ENCODE measurements around the gene VAPB.

Gene VAPB

GRCh38 chr20:58377017-58377416, 12.0 kb upstream of the VAPB start:
- in situ Hi-C loops (cut with HindIII; ENCODE audit: low sequenced_read_pairs): no loop called here

- in situ Hi-C loops (cut with HindIII; ENCODE audit: low sequenced_read_pairs): no loop called here
Observed at GRCh38 chr20:58377766-58378401, 11.1 kb upstream of the VAPB start.

- in situ Hi-C loops (cut with HindIII; ENCODE audit: low sequenced_read_pairs): no loop called here
Observed at GRCh38 chr20:58378704-58379103, 10.3 kb upstream of the VAPB start.

- in situ Hi-C loops (cut with HindIII; ENCODE audit: low sequenced_read_pairs): no loop called here
Observed at GRCh38 chr20:58381627-58382026, 7.4 kb upstream of the VAPB start.

GRCh38 chr20:58382096-58382495, 6.9 kb upstream of the VAPB start:
- in situ Hi-C loops (cut with HindIII; ENCODE audit: low sequenced_read_pairs): no loop called here

- in situ Hi-C loops (cut with HindIII; ENCODE audit: low sequenced_read_pairs): no loop called here
Observed at GRCh38 chr20:58384821-58385220, 4.2 kb upstream of the VAPB start.

GRCh38 chr20:58388028-58388601, 914 bp upstream of the VAPB start:
- in situ Hi-C loops (cut with HindIII; ENCODE audit: low sequenced_read_pairs): no loop called here

GRCh38 chr20:58389324-58389967, 417 bp downstream of the VAPB start:
- in situ Hi-C loops (cut with HindIII; ENCODE audit: low sequenced_read_pairs): no loop called here

GRCh38 chr20:58389968-58390658, 1.1 kb downstream of the VAPB start:
- in situ Hi-C loops (cut with HindIII; ENCODE audit: low sequenced_read_pairs): no loop called here

GRCh38 chr20:58390659-58391035, 1.6 kb downstream of the VAPB start:
- in situ Hi-C loops (cut with HindIII; ENCODE audit: low sequenced_read_pairs): no loop called here

GRCh38 chr20:58392286-58392685, 3.3 kb downstream of the VAPB start:
- in situ Hi-C loops (cut with HindIII; ENCODE audit: low sequenced_read_pairs): no loop called here

GRCh38 chr20:58393299-58393698, 4.3 kb downstream of the VAPB start:
- in situ Hi-C loops (cut with HindIII; ENCODE audit: low sequenced_read_pairs): no loop called here

- in situ Hi-C loops (cut with HindIII; ENCODE audit: low sequenced_read_pairs): no loop called here
Observed at GRCh38 chr20:58394801-58395200, 5.8 kb downstream of the VAPB start.

GRCh38 chr20:58395604-58396003, 6.6 kb downstream of the VAPB start:
- in situ Hi-C loops (cut with HindIII; ENCODE audit: low sequenced_read_pairs): no loop called here

- in situ Hi-C loops (cut with HindIII; ENCODE audit: low sequenced_read_pairs): no loop called here
Observed at GRCh38 chr20:58397429-58397828, 8.4 kb downstream of the VAPB start.

GRCh38 chr20:58398254-58398653, 9.2 kb downstream of the VAPB start:
- in situ Hi-C loops (cut with HindIII; ENCODE audit: low sequenced_read_pairs): no loop called here

GRCh38 chr20:58399926-58400325, 10.9 kb downstream of the VAPB start:
- in situ Hi-C loops (cut with HindIII; ENCODE audit: low sequenced_read_pairs): no loop called here

GRCh38 chr20:58401162-58401561, 12.1 kb downstream of the VAPB start:
- in situ Hi-C loops (cut with HindIII; ENCODE audit: low sequenced_read_pairs): no loop called here

GRCh38 chr20:58402305-58402704, 13.3 kb downstream of the VAPB start:
- in situ Hi-C loops (cut with HindIII; ENCODE audit: low sequenced_read_pairs): no loop called here

- in situ Hi-C loops (cut with HindIII; ENCODE audit: low sequenced_read_pairs): no loop called here
Observed at GRCh38 chr20:58402827-58403226, 13.8 kb downstream of the VAPB start.

- in situ Hi-C loops (cut with HindIII; ENCODE audit: low sequenced_read_pairs): no loop called here
Observed at GRCh38 chr20:58403272-58403671, 14.2 kb downstream of the VAPB start.
